ENCODE data around the gene UBA7. TPM values are rescaled to one million over a fixed set of nuclear protein-coding genes. Genes with fewer than 3 reads are reported as not detected.
A peak's percentile ranks its signal among the peaks of the same experiment; 100 is the strongest.

The UBA7 gene
- total RNA-seq, 2 experiments from 2014 or later = 208 to 213 TPM

- CTCF ChIA-PET = no interaction called here
- H3K36me3 Mint-ChIP-seq (ENCODE audit: low read depth) = peaks cover 34% of the 10 kb centered on the region
- no peaks in the 10 kb centered on the region for H3K9me3 ChIP-seq (ENCODE audit: control insufficient read depth in 1 of 2, insufficient read depth in 1 of 2, low read length in 2 of 2)
- TF ChIP-seq CTCF (IDR thresholded peaks at IDR 0.05) = no peak
- H3K27ac ChIP-seq (ENCODE audit: low read depth in 1 of 2, low read length in 2 of 2) = no peak overlapping the region
- H3K36me3 ChIP-seq (ENCODE audit: insufficient read depth, low read length) = peaks cover 7% of the 10 kb centered on the region
- no peaks in the 10 kb centered on the region for H3K9me3 Mint-ChIP-seq
- H3K27me3 Mint-ChIP-seq = no peaks in the 10 kb centered on the region
- H3K4me3 ChIP-seq (ENCODE audit: low read length) = no peak overlapping the region
- H3K27ac Mint-ChIP-seq = no peak overlapping the region
- peaks cover 3% of the 10 kb centered on the region for H3K4me1 ChIP-seq (ENCODE audit: insufficient read depth, low read length)
- peaks cover 52% of the 10 kb centered on the region for H3K4me1 Mint-ChIP-seq (ENCODE audit: low read depth)
- DNase-seq = no peak
- H3K27me3 ChIP-seq (ENCODE audit: control insufficient read depth in 1 of 2, insufficient read depth in 2 of 2, low read length in 2 of 2) = no peaks in the 10 kb centered on the region
- no peak for ATAC-seq (ENCODE audit: poor library complexity)
- intact Hi-C loops (cut with DNase I, micrococcal nuclease) = no loop called here
- no peak overlapping the region for H3K4me3 Mint-ChIP-seq
- POLR2A ChIA-PET = no interaction called here
Measured at GRCh38 chr3:49756036-49756435, 57.7 kb downstream of the UBA7 start.

Small RNAs within 50 kb of the gene (microRNA-seq; reads per million reads assigned to microRNA genes)
- gene MIR5193 (ENCODE audit: borderline microRNAs expressed, borderline replicate concordance) = 2.6 reads per million, percentile 12 among the genes with 10 or more reads in this experiment

Other genes with a start within 250 kb of the UBA7 start
- 10 to 100 TPM; 44.3 to 45.5 TPM for gene APEH, start 139.6 kb downstream of the UBA7 start, total RNA-seq
- gene MST1, start 124.5 kb downstream of the UBA7 start, total RNA-seq = 1 to 10 TPM; 7.8 TPM
- 10 to 100 TPM; 28.8 to 29.7 TPM for gene RNF123, start 124.4 kb downstream of the UBA7 start, total RNA-seq
- gene AMIGO3, start 94.3 kb downstream of the UBA7 start, total RNA-seq = 1 to 10 TPM in 1 of 2 experiments, under 1 TPM in 1; 0.82 to 1.3 TPM
- gene GMPPB, start 90.0 kb downstream of the UBA7 start, total RNA-seq = 10 to 100 TPM; 39.0 to 41.4 TPM
- 10 to 100 TPM; 33.3 to 36.0 TPM for gene IP6K1, start 27.4 kb downstream of the UBA7 start, total RNA-seq
- under 1 TPM in 1 of 2 experiments, not detected in 1; 0.17 TPM for gene CDHR4, start 14.1 kb downstream of the UBA7 start, total RNA-seq
- under 1 TPM; 0.85 to 0.87 TPM for gene INKA1, start 10.7 kb downstream of the UBA7 start, total RNA-seq
- gene TRAIP, start 42.6 kb upstream of the UBA7 start, total RNA-seq = 1 to 10 TPM; 2.4 TPM
- gene CAMKV, start 56.0 kb upstream of the UBA7 start, total RNA-seq = under 1 TPM in 1 of 2 experiments, not detected in 1; 0.28 TPM
- gene MST1R, start 89.9 kb upstream of the UBA7 start, total RNA-seq = under 1 TPM; 0.55 to 0.89 TPM
- 1 to 10 TPM in 1 of 2 experiments, under 1 TPM in 1; 0.85 to 1.3 TPM for gene MON1A, start 115.9 kb upstream of the UBA7 start, total RNA-seq
- 100 to 1,000 TPM in 1 of 2 experiments, 10 to 100 TPM in 1; 99.3 to 106 TPM for gene RBM6, start 126.2 kb upstream of the UBA7 start, total RNA-seq